GM12864 (cell line): ENCODE measurements around the gene SLMAP.

Experiments used
- DNase-seq: peaks from one replicate; pipeline ENCODE4 v3.0.0-alpha.2; 2011; ENCODE audit warnings: low read depth
- H3K4me3 ChIP-seq: 2 replicates; pipeline ENCODE4 v1.5.1; 2011; ENCODE audit warnings: mild to moderate bottlenecking, low read depth, low read length, control low read depth
- TF ChIP-seq, protein P1 (sequence below): IDR thresholded peaks from 2 replicates; pipeline ENCODE4 v1.5.1; 2011; ENCODE audit warnings: low read depth, mild to moderate bottlenecking, moderate library complexity, low read length, control low read depth, inconsistent platforms; ENCODE audit errors: missing control alignments

Gene SLMAP

DNA sequence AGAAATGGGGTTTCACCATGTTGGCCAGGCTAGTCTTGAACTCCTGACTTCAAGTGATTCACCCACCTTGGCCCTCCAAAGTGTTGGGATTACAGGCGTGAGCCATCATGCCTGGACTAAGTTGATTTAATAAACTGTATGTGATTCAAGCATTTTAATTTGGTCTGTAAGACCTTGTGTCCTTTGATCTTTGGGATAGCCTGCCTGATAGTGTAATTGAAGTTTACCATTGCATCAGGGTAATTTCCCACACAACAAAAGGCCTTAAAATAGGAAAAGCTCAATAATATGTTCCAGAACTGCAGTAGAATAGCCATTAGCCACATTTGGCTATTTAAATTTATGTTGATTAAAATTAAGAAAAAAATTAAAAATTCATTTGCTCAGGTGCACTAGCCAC, 38.0 kb upstream of the SLMAP start:
- no peak for DNase-seq
- H3K4me3 ChIP-seq: no peak overlapping the region
- TF ChIP-seq, protein P1, sequence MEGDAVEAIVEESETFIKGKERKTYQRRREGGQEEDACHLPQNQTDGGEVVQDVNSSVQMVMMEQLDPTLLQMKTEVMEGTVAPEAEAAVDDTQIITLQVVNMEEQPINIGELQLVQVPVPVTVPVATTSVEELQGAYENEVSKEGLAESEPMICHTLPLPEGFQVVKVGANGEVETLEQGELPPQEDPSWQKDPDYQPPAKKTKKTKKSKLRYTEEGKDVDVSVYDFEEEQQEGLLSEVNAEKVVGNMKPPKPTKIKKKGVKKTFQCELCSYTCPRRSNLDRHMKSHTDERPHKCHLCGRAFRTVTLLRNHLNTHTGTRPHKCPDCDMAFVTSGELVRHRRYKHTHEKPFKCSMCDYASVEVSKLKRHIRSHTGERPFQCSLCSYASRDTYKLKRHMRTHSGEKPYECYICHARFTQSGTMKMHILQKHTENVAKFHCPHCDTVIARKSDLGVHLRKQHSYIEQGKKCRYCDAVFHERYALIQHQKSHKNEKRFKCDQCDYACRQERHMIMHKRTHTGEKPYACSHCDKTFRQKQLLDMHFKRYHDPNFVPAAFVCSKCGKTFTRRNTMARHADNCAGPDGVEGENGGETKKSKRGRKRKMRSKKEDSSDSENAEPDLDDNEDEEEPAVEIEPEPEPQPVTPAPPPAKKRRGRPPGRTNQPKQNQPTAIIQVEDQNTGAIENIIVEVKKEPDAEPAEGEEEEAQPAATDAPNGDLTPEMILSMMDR: no peak

DNA sequence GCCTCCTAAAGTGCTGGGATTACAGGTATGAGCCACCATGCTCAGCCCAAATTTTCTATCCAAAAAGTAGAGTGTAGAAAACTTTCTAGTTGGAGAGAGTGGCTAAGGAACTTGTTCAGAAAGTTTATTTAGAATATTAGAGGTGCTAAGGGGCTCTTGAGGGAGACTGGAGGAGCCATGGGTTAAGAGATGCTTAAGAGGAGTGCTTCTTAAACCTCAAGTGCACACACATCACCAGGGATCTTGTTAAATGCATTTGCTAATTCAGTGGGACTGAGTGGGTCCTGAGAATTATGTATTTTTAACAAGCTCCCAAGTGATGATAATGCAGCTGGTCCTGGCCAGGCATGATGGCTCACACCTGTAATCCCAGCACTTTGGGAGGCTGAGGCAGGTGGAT, 29.7 kb upstream of the SLMAP start:
- TF ChIP-seq, protein P1: no peak
- no peak overlapping the region for H3K4me3 ChIP-seq
- DNase-seq: no peak

DNA sequence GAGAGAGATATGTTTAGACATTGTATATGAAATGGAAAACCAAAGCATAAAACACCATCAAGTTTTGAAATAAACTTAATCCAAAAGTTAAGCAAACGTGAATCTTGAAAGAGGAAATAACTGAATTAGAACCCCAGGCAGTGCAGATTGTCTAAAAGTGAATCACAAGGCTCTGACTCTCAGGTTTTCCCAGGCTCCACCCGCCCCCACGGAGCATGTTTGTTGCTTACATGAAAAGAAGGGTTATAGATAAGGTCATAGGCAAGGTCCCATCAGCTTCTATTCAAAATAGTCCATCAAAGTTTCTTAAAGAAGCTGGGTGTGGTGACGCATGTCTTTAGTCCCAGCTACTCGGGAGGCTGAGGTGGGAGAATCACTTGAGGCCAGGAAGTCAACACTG, 29.0 kb upstream of the SLMAP start:
- H3K4me3 ChIP-seq: no peak overlapping the region
- TF ChIP-seq, protein P1: no peak
- DNase-seq: no peak

DNA sequence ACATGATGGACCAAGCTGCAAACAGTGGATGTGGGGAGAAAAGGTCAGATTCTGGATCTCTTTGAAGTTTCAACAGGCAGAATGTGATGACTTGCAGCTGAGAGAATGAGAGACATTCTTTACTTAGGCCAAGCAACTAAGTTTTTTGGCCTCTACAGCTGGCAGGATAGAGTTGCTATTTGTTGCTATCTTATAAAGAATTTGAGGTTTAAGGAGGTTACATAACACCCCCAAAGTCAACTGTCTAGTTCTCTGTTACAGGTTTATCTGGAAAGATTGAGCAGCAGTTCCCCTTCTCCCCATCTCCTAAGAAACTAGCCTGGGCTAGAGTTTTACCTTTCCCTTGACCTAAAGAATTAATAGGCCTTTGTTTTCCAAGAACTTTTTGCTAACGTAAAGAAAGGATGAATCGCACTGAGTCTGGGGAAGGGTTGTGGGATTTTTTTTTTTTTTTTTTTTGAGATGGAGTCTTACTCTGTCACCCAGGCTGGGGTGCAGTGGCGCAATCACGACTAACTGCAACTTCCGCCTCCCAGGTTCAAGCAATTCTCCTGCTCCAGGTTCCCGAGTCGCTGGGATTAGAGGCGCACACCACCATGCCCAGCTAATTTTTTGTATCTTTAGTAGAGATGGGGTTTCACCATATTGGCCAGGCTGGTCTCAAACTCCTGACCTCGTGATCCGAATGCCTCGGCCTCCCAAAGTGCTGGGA, 26.6 kb upstream of the SLMAP start:
- no peak for DNase-seq
- no peak overlapping the region for H3K4me3 ChIP-seq
- TF ChIP-seq, protein P1: no peak

DNA sequence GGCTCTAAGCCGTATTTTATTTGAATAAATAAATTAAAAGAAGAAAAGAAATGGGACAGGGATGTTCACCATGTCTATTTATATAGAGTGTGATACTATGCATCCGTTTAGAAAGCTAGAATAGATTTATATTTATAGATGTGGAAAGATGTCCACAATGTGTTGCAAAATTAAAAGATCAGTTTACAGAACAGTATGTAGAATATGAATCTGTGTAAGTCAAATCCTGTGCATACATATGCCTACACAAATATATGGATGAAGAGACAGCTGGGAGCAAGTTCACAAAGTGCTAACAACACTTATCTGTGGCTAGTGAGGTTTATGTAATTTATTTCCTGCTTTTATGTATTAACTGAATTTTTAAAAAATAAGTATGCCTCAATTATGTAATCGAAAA, 25.4 kb upstream of the SLMAP start:
- TF ChIP-seq, protein P1: no peak
- H3K4me3 ChIP-seq: no peak overlapping the region
- no peak for DNase-seq

DNA sequence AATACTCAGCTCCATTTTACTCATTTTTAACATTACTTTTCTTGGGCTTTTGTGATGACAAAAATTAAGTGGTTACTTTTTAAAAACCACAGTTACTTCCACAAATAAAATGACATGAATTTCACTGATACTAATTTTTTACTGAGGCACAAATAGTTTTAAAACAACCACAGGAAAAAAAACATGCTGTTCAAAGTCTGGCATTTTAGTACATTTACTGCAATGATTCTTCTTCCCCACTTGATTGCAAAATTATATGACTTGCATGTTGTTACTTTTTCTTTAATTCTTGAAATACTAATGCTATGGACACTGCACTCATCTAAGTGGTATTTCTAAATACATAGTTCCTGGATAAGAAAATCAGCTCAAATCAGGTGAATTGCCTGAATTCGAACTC, 24.8 kb upstream of the SLMAP start:
- DNase-seq: no peak
- TF ChIP-seq, protein P1: no peak
- H3K4me3 ChIP-seq: no peak overlapping the region

DNA sequence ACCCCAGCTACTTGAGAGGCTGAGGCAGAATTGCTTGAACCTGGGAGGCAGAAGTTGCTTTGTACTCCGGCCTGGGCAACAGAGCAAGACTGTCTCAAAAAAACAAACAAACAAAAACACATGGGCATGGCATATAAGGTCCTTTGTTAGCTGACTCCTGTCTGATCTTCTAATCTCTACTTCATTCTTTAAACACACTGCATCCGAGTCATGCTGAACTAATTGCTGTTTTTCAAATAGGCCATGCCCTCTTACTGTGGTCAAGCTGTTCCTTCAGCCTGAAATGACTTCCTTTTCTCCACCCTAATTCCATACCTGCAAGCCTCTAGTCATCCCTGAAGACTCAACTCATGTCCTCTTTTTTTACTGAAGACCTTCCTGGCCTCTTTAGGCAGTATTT, 22.3 kb upstream of the SLMAP start:
- TF ChIP-seq, protein P1: no peak
- no peak overlapping the region for H3K4me3 ChIP-seq
- no peak for DNase-seq
